Measurements from ENCODE around the gene CGNL1. TPM values are rescaled to one million over a fixed set of nuclear protein-coding genes. Genes with fewer than 3 reads are reported as not detected.

CGNL1 gene
- total RNA-seq, 1 donor from 2014 or later = 5.4 TPM

DNA sequence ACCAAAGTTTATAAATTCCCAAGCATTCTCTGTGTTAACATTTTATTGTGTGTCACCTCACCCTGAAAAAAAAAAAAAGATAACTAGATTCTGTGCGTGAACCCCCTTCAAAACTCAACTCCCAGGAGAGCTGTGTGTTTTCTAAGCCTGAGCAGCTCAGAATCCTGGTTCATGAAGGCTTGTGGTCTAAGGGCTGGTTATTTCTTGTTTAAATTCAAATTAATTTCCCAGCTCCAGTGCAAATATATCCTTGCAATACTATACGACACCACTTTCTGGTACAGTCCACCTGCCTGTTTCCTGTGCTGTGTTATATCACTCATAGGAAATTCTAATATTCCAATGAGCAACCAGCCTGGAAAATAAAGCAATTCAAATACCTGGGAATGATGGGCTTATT, 192.0 kb downstream of the CGNL1 start:
- H3K27ac Mint-ChIP-seq (ENCODE audit: unreplicated experiment) = no peak overlapping the region

DNA sequence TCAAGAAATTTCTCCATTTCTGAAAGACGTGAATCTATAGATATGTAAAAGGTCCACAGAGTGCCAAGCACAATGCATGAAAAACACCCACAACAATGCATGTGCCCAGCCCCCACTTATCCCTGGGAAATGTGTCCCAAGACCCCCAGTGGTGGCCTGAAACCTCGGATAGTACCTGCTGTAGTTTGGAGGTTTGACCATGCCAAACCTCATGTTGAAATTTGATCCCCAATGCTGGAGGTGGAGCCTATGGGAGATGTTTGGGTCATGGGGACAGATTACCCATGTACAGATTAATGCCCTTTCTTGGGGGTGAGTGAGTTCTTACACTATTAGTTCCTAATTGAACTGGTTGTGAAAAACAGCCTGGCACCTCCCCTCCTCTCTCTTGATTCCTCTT, 194.0 kb downstream of the CGNL1 start:
- Mint-ChIP-seq H3K27me3 (ENCODE audit: unreplicated experiment) (no peaks in the 10 kb centered on the region), H3K4me1 (ENCODE audit: low read depth, unreplicated experiment) (no peaks in the 10 kb centered on the region), H3K4me3 (ENCODE audit: unreplicated experiment) (no peak overlapping the region), H3K9me3 (ENCODE audit: unreplicated experiment) (peaks cover 5% of the 10 kb centered on the region), H3K36me3 (ENCODE audit: unreplicated experiment) (no peaks in the 10 kb centered on the region), H3K27ac (ENCODE audit: unreplicated experiment) (no peak overlapping the region)
- TF ChIP-seq, protein P1, sequence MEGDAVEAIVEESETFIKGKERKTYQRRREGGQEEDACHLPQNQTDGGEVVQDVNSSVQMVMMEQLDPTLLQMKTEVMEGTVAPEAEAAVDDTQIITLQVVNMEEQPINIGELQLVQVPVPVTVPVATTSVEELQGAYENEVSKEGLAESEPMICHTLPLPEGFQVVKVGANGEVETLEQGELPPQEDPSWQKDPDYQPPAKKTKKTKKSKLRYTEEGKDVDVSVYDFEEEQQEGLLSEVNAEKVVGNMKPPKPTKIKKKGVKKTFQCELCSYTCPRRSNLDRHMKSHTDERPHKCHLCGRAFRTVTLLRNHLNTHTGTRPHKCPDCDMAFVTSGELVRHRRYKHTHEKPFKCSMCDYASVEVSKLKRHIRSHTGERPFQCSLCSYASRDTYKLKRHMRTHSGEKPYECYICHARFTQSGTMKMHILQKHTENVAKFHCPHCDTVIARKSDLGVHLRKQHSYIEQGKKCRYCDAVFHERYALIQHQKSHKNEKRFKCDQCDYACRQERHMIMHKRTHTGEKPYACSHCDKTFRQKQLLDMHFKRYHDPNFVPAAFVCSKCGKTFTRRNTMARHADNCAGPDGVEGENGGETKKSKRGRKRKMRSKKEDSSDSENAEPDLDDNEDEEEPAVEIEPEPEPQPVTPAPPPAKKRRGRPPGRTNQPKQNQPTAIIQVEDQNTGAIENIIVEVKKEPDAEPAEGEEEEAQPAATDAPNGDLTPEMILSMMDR (IDR thresholded peaks at IDR 0.05; ENCODE audit: partially characterized antibody, unreplicated experiment) = no peak
- no peak for DNase-seq

More for the DNA sequence above, 192.0 kb downstream of the CGNL1 start:
- Mint-ChIP-seq H3K4me3 (ENCODE audit: unreplicated experiment) (no peak overlapping the region), H3K27me3 (ENCODE audit: unreplicated experiment) (no peaks in the 10 kb centered on the region), H3K4me1 (ENCODE audit: low read depth, unreplicated experiment) (no peaks in the 10 kb centered on the region), H3K9me3 (ENCODE audit: unreplicated experiment) (no peaks in the 10 kb centered on the region), H3K36me3 (ENCODE audit: unreplicated experiment) (no peaks in the 10 kb centered on the region)
- TF ChIP-seq, protein P1 (IDR thresholded peaks at IDR 0.05; ENCODE audit: partially characterized antibody, unreplicated experiment) = no peak
- no peak for DNase-seq

DNA sequence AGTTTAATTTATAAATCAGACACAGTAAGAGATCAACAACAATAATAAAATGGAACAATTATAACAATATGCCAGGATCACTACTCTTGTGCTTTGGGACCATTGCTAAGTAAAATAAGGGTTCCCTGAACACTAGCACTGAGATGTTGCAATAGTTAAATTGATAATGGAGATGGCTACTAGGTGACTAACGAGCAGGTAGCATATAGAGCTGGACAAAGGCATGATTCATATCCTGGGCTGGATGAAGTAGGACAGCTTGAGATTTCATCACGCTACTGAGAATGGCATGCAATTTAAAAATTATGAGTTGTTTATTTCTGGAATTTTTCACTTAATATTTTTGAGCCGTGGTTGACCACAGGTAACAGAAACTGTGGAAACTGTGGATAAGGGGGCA, 194.7 kb downstream of the CGNL1 start:
- H3K27ac Mint-ChIP-seq (ENCODE audit: unreplicated experiment) = no peak overlapping the region

DNA sequence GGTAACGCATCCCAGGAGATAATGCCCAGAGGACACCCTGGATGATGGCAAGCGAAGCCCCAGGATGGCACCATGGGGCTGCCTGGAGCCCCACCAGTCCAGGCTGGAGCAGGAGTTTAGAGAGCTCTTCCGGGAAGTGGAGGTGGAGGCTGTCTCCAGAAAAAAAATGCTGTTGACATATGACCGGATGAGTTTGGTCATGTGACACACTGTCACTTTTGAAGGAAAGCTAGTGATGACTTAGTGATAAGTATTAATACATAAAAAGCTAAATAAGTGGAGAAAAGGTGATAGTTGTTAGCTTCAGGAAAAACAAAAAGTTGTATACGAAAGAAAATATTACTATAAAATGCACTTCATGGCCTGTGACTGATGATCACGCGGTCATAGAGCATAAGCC, 195.4 kb downstream of the CGNL1 start:
- no peaks in the 10 kb centered on the region for H3K36me3 Mint-ChIP-seq (ENCODE audit: unreplicated experiment)
- no peak overlapping the region for H3K4me3 Mint-ChIP-seq (ENCODE audit: unreplicated experiment)
- DNase-seq = no peak
- H3K4me1 Mint-ChIP-seq (ENCODE audit: low read depth, unreplicated experiment) = no peaks in the 10 kb centered on the region
- TF ChIP-seq, protein P1 (IDR thresholded peaks at IDR 0.05; ENCODE audit: partially characterized antibody, unreplicated experiment) = no peak
- H3K27ac Mint-ChIP-seq (ENCODE audit: unreplicated experiment) = no peak overlapping the region
- peaks cover 5% of the 10 kb centered on the region for H3K9me3 Mint-ChIP-seq (ENCODE audit: unreplicated experiment)
- peaks cover 4% of the 10 kb centered on the region for H3K27me3 Mint-ChIP-seq (ENCODE audit: unreplicated experiment)

More for the DNA sequence above, 194.7 kb downstream of the CGNL1 start:
- TF ChIP-seq, protein P1 (IDR thresholded peaks at IDR 0.05; ENCODE audit: partially characterized antibody, unreplicated experiment) = no peak
- Mint-ChIP-seq H3K9me3 (ENCODE audit: unreplicated experiment) (peaks cover 5% of the 10 kb centered on the region), H3K4me3 (ENCODE audit: unreplicated experiment) (no peak overlapping the region), H3K27me3 (ENCODE audit: unreplicated experiment) (peaks cover 3% of the 10 kb centered on the region), H3K4me1 (ENCODE audit: low read depth, unreplicated experiment) (no peaks in the 10 kb centered on the region), H3K36me3 (ENCODE audit: unreplicated experiment) (no peaks in the 10 kb centered on the region)
- no peak for DNase-seq

DNA sequence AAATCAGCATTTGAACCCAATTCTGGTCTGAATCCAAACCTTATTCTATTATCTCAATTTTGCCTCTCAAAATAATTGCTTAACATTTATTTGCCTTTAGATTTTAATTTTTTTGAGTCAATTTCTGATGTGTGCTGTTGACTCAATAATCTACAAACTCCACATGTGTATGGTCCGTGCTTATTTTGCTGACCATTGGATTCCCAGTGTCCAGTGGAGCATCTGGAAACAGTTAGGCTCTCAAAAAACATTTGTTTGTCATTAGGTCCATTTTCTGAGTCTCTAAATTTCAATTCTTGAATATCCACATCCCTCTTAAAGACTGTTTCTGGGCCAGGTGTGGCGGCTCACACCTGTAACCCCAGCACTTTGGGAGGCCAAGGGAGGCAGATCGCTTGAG, 196.2 kb downstream of the CGNL1 start:
- H3K27me3 Mint-ChIP-seq (ENCODE audit: unreplicated experiment) = peaks cover 4% of the 10 kb centered on the region
- no peaks in the 10 kb centered on the region for H3K36me3 Mint-ChIP-seq (ENCODE audit: unreplicated experiment)
- H3K9me3 Mint-ChIP-seq (ENCODE audit: unreplicated experiment) = peaks cover 5% of the 10 kb centered on the region
- TF ChIP-seq, protein P1 (IDR thresholded peaks at IDR 0.05; ENCODE audit: partially characterized antibody, unreplicated experiment) = no peak
- H3K27ac Mint-ChIP-seq (ENCODE audit: unreplicated experiment) = no peak overlapping the region
- DNase-seq = no peak
- H3K4me3 Mint-ChIP-seq (ENCODE audit: unreplicated experiment) = no peak overlapping the region
- H3K4me1 Mint-ChIP-seq (ENCODE audit: low read depth, unreplicated experiment) = no peaks in the 10 kb centered on the region

All from glutamatergic neuron (in vitro differentiated cells).